DMS 273 (cell line): ENCODE data around the gene SPRY4.
A peak's percentile ranks its signal among the peaks of the same experiment; 100 is the strongest.
"Not testable (repeated sequence)": the region's sequence is repeated elsewhere in the genome, so short reads cannot be mapped to it uniquely, and the experiment has no call there.

Experiments
- DNase-seq: peaks from one replicate; lab custom pipeline; 2025; ENCODE audit not compliant: unreplicated experiment; lab: John Stamatoyannopoulos, UW

Gene SPRY4, protein sequence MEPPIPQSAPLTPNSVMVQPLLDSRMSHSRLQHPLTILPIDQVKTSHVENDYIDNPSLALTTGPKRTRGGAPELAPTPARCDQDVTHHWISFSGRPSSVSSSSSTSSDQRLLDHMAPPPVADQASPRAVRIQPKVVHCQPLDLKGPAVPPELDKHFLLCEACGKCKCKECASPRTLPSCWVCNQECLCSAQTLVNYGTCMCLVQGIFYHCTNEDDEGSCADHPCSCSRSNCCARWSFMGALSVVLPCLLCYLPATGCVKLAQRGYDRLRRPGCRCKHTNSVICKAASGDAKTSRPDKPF

DNA sequence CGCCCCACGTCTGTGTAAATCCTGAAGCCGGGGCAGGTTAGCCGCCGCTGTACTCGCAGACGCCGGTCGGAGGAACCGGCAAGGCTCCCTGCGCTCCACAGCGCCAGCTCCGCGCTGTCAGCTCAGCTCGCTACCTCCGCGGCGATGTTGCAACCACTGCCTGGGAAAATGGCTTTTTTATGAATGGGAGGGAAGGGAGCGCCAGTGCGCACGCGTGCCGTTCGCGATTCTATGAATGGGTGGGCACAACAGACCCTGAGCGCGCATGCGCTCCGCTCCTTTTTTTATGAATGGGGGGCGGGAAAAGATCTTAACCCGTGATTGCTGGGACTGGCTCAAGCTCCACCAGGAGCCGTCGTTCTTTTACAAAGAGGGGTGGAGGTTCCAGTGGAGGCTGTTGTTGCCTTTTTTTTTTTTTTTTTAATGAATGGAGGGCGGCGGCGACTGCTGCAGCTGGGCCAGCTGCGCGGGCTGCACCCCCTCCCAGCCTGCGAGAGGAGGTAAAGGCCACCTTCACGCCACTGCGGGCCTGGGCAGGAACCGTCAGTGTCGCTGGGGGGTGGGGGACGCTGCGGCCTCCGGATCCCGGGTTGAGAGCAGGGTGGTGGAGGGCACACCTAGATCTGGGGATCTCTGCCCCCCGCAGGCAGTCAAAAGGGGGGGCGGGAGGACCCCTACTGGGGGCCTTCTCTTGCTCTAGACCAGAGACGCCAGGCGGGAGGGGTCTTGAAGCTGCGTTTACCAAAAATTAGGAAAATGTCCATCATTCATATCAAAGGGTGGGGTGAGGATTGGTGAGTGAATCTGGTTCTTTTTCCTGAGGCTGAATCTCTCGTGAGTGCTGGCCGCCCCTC is at the start of gene SPRY4:
TSS of gene SPRY4 (minus strand) at position 151 of the 854 bp plus-strand sequence. CDS start 9,913 bp downstream, outside the sequence.
- peak; percentile 98 for DNase-seq

- no peak for DNase-seq
Measured at GRCh38 chr5:142368529-142368928, 43.7 kb upstream of the SPRY4 start.

GRCh38 chr5:142366007-142366406 is 41.2 kb upstream of the SPRY4 start:
- DNase-seq, result no peak

- DNase-seq, result peak; percentile 84
Measured at GRCh38 chr5:142364251-142365145, 39.7 kb upstream of the SPRY4 start.

DNA sequence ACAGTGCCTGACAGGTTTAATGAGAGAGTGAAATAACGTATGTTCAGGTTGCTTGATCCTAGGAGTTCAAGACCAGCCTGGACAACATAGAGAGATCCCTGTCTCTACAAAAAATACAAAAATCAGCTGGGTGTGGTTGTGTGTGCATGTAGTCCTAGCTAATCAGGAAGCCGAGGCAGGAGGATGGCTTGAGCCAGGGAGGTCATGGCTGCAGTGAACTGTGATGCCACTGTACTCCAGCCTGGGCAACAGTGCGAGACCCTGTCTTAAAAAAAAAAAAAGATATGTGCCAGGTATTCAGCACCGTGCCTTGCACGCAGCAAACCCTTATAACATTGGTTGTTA is 38.8 kb upstream of the SPRY4 start:
- DNase-seq, result no peak

DNA sequence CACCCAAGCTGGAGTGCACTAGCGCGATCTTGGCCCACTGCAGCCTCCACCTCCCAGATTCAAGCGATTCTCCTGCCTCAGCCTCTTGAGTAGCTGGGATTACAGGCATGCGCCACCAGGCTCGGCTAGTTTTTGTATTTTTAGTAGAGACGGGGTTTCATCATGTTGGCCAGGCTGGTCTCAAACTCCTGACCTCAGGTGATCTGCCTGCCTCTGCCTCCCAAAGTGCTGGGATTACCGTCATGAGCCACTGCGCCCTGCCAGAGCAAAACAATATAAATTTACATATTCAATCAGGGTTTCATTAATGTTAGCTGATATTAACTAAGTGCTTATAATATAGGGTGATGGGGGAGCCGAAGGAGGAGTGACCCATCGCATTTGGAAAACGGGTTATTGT is 37.4 kb upstream of the SPRY4 start:
- not testable (repeated sequence) for DNase-seq

- no peak for DNase-seq
Measured at GRCh38 chr5:142360607-142361120, 35.8 kb upstream of the SPRY4 start.

DNA sequence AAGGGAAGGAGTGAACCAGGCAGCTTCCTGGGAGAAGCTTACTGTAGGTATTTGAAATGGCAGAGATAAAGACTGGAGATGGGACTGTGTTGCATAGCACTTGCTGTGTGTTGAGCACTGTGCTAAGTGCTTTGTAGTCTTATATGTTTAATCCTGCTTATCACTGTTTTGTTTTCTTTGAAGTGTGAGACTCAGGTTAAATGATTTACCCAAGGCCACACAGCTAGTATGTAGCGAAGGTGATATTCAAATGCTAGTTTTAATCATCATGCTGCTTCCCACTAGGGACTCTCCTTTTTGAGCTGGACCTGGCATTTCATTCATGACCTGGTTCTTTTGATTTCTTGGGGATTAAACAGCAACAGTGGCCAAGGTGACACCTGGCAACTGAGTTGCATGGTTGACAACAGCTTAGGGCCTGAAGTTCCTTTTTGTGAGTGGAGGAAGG is 35.3 kb upstream of the SPRY4 start:
- no peak for DNase-seq

DNA sequence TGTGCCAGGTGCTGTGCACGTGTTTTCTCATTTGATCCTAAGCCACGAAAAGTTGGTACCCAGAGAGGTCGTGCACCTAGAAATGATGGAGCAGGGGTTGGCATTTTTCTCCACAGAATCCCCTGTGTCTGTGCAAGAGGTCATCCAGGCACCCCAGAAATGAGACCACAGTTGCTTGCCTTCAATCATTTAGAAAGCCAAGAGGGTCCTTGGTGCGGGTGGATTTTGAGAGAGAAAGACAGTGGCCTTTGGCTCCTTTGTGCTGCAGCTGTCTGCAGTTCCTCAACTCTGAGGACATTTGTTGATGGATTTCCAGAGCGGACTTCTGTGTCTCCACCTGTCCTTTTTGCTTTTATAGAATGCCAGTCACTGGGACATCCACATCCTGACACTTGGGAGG is 33.8 kb upstream of the SPRY4 start:
- DNase-seq, result no peak

GRCh38 chr5:142358121-142358520 is 33.3 kb upstream of the SPRY4 start:
- no peak for DNase-seq

DNA sequence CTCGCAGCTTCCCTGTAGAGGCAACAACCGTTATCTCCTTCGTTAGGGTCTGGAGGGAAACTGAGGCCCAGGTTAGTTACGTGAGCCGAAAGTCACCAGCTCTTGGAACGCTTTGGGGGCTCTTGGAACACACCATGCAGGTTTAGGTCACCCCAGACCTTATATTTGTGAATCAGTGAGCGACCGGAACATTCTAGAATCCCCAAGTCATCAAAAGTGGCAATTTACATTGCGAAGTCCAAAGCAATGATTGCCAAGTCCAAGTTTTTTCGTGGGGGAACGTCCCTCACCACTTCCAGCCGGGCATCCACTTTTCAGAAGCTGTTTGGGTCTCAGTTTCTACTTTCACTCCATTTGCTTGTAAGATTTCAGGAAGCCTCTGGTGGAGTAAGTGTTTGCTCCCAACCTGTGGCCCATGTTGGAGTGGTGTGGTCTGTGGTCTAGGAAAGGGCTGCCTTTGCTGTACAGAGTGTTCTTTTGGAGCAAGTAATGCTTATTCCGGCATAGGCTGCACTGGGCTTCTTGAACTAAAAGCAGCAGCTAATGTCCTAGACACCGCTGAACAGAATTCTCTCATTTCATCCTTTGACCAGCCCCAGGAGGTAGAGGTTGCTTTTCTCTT is 32.8 kb upstream of the SPRY4 start:
- no peak for DNase-seq

DNA sequence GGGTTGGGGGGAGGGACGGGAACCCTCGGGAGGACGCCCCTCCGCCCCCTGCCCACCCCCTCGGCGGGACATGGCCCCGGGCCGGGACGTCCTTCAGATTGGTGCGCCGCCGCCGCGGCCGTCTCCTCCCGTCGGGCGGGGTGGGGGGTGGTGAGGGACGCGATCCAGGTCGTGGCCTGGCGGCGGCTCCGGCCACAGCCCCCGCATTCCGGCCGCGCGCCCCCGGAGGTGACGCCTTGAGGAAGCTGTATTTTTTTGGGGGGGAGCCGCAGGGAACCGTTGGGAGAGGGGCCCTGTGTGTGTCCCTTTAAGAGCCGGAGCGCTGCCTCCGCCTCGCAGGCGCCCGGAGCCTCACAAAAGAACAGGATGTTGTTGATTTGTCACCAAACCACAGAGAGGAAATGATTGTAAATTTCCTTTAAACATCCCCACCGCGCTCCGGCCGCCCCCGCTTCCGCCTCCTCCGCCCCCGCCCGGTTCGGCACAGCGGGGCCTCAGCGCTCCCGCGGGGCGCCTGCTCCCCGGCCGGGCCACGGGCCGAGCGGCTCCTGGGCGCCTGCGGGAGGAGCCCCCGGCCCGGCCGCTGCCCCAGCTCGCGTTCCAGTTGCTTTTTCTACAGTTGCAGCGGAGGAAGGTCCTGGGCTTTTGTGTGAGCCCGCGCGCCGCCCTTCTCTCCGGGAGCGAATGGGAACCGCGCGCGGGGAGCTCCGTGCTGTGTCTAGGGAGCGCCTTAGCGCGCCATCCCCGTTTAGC is 32.1 kb upstream of the SPRY4 start:
- peak; percentile 90 for DNase-seq

GRCh38 chr5:142356349-142356715 is 31.5 kb upstream of the SPRY4 start:
- no peak for DNase-seq

- DNase-seq, result no peak
Measured at GRCh38 chr5:142353071-142353472, 28.3 kb upstream of the SPRY4 start.

GRCh38 chr5:142350021-142350420 is 25.2 kb upstream of the SPRY4 start:
- no peak for DNase-seq

GRCh38 chr5:142346706-142347105 is 21.9 kb upstream of the SPRY4 start:
- no peak for DNase-seq

GRCh38 chr5:142344915-142345314 is 20.1 kb upstream of the SPRY4 start:
- DNase-seq, result not testable (repeated sequence)

GRCh38 chr5:142343531-142343930 is 18.7 kb upstream of the SPRY4 start:
- no peak for DNase-seq

DNA sequence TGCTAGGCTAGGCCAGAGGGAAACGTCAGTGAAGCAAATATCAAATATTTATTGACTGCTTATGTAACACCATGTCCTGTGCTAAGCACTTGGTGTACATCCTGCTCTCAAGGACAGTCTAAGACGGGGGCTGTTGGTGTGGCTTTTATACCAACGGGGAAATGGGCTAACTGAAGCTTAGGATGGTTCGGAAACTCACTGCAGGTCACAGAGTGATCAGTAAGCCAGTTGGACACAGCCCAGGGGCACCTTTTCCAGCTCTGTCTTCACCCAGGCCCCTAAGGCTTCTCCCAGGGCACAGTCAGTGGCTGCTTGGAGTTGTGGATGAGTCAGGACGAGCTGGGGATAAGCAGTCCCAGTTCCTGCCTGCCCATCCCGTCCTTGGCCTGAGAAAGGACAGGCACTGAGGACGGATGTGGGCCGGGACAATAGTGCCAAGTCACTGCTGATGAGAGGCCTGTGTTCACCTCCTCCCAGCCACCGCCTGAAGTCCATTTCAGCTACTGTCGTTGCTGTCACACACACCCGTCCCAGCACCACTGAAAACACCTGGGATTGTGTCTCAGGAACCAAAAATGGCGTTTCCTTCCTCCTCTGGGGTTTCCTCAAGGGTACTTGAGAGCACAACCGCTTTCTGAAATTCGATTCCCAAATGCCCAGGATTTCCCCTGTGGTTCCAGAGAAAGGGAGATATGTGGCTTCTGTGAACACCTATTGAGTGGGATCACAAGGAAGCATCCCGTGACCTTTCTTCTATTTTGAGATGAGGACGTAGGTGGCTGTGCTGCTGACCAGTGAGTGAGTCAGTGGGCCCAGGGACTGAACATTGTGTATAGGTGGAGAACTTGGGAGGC is 17.5 kb upstream of the SPRY4 start:
- no peak for DNase-seq
